ENCODE results near the gene IGFL1. TPM values are rescaled to one million over a fixed set of nuclear protein-coding genes. Genes with fewer than 3 reads are reported as not detected.
"Not testable (repeated sequence)": the region's sequence is repeated elsewhere in the genome, so short reads cannot be mapped to it uniquely, and the experiment has no call there.

Gene IGFL1
- total and polyA plus RNA-seq, 2 experiments from 2014 or later: not detected

- H3K9me3 ChIP-seq (ENCODE audit: low read depth): no peaks in the 10 kb centered on the region
- no peak overlapping the region for H3K27ac ChIP-seq
- no peaks in the 10 kb centered on the region for H3K4me1 ChIP-seq (ENCODE audit: low read depth)
- H3K27me3 ChIP-seq: no peaks in the 10 kb centered on the region
- H3K4me3 ChIP-seq: no peak overlapping the region
- H3K36me3 ChIP-seq: no peaks in the 10 kb centered on the region
- no peak for DNase-seq (ENCODE audit: low read depth in 1 of 2, low spot score in 1 of 2)
- no peak for TF ChIP-seq CTCF (IDR thresholded peaks at IDR 0.05; ENCODE audit: low read depth, low read length)
These were observed 25.5 kb upstream of the IGFL1 start for GRCh38 chr19:46204008-46204407.

DNA sequence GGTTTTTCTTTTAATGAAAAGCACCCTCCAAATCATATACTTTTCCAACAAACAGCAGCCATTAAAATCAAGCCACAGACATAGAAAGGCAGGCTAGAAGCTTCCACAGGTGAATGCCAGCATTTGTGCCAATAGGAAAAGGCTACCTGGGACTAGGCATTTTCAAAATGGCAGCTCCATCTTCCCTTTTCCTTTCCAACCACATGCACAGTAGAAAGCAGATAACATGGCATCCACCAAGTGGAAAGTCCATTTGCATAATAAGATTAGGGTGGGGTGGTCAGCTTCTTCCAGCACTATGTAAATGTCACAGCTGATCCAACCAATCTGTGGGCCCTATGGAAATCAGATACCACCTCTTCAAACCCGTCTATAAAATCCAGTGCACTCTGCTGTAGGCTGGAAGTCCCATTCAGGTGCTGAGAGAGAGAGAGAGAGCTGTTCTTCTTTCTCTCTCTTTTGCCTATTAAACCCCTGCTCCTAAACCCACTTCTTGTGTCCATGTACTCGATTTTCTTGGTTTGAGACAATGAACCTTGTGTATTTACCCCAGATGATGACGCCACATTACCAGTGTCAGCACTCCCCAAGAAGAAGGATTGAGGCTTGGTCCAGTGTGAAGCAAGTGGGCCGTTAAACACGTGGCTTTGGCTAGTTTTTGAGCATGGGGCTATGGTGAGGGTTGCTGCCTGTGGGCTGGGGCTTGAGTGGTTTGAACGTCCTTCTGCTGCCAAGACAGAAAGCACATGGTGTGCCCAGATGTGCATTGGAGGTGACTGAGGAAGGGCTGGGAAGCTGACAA, 24.2 kb upstream of the IGFL1 start:
- no peaks in the 10 kb centered on the region for H3K27me3 ChIP-seq

GRCh38 chr19:46206176-46206575, 23.4 kb upstream of the IGFL1 start:
- H3K9me3 ChIP-seq (ENCODE audit: low read depth): no peaks in the 10 kb centered on the region

More for the DNA sequence above, 24.2 kb upstream of the IGFL1 start:
- Histone ChIP-seq H3K9me3 (ENCODE audit: low read depth) (no peaks in the 10 kb centered on the region), H3K4me3 (no peak overlapping the region), H3K4me1 (ENCODE audit: low read depth) (peaks cover 5% of the 10 kb centered on the region), H3K36me3 (no peaks in the 10 kb centered on the region), H3K27ac (no peak overlapping the region)
- TF ChIP-seq CTCF (IDR thresholded peaks at IDR 0.05; ENCODE audit: low read depth, low read length): no peak
- no peak for DNase-seq (ENCODE audit: low read depth in 1 of 2, low spot score in 1 of 2)

DNA sequence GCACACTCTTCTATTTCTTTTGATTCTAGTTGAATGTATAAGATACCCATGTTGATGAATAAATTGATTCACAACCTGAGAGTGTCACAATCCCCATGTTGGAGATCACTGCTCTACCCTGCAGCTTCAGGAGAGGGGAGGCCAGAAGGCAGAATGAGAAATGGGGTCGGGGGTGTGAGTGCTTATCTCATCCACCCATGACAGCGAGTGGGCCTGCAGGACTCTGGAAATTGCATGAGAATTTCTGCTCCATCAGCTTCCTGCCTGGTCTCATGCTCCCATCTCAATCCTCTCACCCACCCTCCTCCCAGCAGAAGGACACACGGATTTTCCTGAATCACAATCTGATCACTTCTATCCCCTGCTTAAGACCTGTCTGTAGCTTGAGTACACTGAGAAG, 22.9 kb upstream of the IGFL1 start:
- no peak for DNase-seq (ENCODE audit: low read depth in 1 of 2, low spot score in 1 of 2)
- no peaks in the 10 kb centered on the region for H3K36me3 ChIP-seq
- no peak overlapping the region for H3K27ac ChIP-seq
- no peak for TF ChIP-seq CTCF (IDR thresholded peaks at IDR 0.05; ENCODE audit: low read depth, low read length)
- no peak overlapping the region for H3K4me3 ChIP-seq
- H3K27me3 ChIP-seq: no peaks in the 10 kb centered on the region
- H3K4me1 ChIP-seq (ENCODE audit: low read depth): peaks cover 14% of the 10 kb centered on the region
- no peaks in the 10 kb centered on the region for H3K9me3 ChIP-seq (ENCODE audit: low read depth)

More at GRCh38 chr19:46206176-46206575, 23.4 kb upstream of the IGFL1 start:
- Histone ChIP-seq H3K36me3 (no peaks in the 10 kb centered on the region), H3K4me3 (no peak overlapping the region), H3K27me3 (no peaks in the 10 kb centered on the region), H3K4me1 (ENCODE audit: low read depth) (peaks cover 13% of the 10 kb centered on the region), H3K27ac (no peak overlapping the region)
- no peak for TF ChIP-seq CTCF (IDR thresholded peaks at IDR 0.05; ENCODE audit: low read depth, low read length)
- no peak for DNase-seq (ENCODE audit: low read depth in 1 of 2, low spot score in 1 of 2)

DNA sequence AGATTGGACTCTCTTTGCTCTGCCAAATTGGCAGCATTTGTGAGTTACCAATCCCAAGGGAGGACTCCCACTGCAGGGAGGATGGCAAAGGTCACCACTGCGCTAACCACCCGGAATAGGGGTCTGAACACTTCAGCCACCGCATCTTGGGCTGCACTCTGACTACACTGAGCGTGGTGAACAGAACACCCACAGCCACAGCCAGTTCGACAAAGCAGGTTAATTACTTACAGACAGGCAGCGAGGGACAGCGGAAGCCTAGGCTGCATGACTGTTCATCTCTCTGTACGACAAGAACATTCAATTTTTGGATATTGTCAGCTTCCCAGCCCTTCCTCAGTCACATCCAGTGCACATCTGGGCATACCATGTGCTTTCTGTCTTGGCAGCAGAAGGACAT, 21.7 kb upstream of the IGFL1 start:
- not testable (repeated sequence) for H3K36me3 ChIP-seq; H3K27ac ChIP-seq; H3K4me3 ChIP-seq; DNase-seq (ENCODE audit: low read depth in 1 of 2, low spot score in 1 of 2); H3K27me3 ChIP-seq; H3K9me3 ChIP-seq (ENCODE audit: low read depth)
- H3K4me1 ChIP-seq (ENCODE audit: low read depth): peaks cover 14% of the 10 kb centered on the region

DNA sequence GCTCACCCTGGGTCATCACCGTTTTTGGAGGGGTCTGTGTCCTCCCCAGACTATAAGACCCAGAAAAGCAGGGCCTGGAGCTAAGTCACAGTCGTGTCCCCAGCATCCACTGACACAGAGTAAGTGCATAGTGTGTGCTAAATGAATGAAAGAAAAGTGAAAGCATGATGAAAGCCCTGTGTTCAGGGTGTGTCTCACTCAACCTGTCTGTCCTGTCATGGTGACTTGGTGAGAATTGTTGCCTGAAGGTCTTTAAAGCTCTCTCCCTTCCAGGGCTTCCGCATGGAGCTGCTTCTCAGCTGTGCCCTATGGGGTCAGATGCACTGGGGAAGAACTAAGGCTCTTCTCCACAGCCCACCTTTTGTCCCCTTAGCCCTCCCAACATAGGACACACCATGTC, 20.5 kb upstream of the IGFL1 start:
- no peak for DNase-seq (ENCODE audit: low read depth in 1 of 2, low spot score in 1 of 2)
- H3K4me1 ChIP-seq (ENCODE audit: low read depth): peaks cover 14% of the 10 kb centered on the region
- no peaks in the 10 kb centered on the region for H3K27me3 ChIP-seq
- no peaks in the 10 kb centered on the region for H3K9me3 ChIP-seq (ENCODE audit: low read depth)
- no peaks in the 10 kb centered on the region for H3K36me3 ChIP-seq
- no peak overlapping the region for H3K27ac ChIP-seq
- no peak overlapping the region for H3K4me3 ChIP-seq
- TF ChIP-seq CTCF (IDR thresholded peaks at IDR 0.05; ENCODE audit: low read depth, low read length): no peak

Data from cardiac muscle cell (in vitro differentiated cells and primary cell).